GM13977 (cell line): Measurements from ENCODE around the gene METTL16.

Experiments
- DNase-seq: peaks from one replicate; pipeline ENCODE4 v3.0.0; 2012; ENCODE audit warnings: low spot score
- CTCF ChIP-seq: IDR thresholded peaks from 2 replicates; pipeline ENCODE4 v1.5.1; 2012; ENCODE audit warnings: mild to moderate bottlenecking, control low read depth; ENCODE audit not compliant: insufficient read depth; ENCODE audit errors: extremely low read depth, missing control alignments
- in situ Hi-C: fragments of 300-500 bp; cut with MboI; formaldehyde crosslinking; loops from one replicate; pipeline ENCODE4 v1.12.0; 2022; ENCODE audit warnings: low sequenced_read_pairs, low pct_unique_long_range_greater_than_20kb, mixed read lengths, inconsistent platforms; ENCODE audit not compliant: unreplicated experiment

METTL16 gene

DNA sequence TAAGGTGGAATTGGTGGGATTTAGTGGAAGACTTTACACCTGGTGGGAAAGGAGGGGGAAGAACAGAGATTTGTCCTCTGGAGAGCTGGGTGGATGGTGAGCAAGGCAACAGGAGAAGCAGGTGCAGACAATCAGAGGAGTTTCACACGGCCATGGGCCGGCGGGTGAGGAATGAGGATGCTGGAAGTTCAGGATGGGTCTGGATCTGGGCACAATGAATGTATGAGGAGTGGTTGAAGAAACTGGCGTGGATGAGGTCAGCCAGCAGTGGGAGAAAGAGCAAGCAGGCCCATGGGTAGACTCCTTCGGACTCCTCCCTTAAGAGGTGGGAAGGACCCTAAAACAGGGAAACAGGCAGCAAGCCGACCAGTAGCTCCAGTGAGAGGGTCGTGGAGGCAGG, 100.7 kb downstream of the METTL16 start:
- no peak for TF ChIP-seq CTCF
- in situ Hi-C loops = no loop called here
- DNase-seq = no peak

DNA sequence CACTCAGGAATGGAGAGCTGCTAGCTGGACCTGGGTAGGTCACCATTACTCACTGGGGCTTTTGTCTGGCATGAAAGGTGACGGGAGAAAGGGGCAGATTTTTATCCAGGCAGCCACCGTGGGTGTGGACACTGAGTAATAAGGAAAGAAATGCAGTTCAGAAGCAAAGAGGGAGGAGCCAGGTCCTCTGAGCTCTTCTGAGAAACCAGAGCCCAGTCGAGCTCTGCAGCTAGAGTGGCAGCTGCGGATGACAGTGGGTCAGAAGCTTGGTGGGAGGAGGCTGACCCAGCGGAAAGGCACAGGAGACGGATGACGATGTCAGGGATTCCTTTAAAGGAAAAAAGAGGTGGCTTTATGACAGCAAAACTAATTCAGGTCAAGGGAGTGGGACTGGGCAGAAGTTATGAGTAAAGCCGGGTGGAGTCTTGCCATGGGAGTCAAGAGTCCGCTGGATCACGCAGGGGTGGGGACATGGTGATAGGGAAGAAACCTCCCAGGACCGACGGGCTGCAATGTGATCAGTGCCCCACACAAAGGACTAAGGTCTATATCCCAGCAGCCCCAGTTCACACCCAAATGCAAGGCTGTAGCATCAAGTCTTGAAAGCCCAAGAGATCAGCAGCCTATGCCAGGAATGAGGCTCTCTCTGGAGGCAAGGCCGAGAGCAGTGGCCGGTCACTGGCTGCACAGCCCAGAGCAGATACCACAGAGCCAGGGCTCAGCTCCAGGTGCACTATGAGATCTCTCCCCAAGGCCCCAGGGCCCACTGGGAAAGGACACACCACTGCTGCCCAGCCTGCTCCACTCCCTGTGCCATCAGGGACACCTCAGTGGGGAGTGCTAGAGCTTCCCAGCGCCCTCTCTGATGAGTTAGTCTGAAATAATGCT, 104.5 kb downstream of the METTL16 start:
- DNase-seq = no peak
- in situ Hi-C loops = no loop called here
- no peak for TF ChIP-seq CTCF

GRCh38 chr17:2406271-2406902, 105.3 kb downstream of the METTL16 start:
- in situ Hi-C loops = no loop called here
- no peak for TF ChIP-seq CTCF
- no peak for DNase-seq

DNA sequence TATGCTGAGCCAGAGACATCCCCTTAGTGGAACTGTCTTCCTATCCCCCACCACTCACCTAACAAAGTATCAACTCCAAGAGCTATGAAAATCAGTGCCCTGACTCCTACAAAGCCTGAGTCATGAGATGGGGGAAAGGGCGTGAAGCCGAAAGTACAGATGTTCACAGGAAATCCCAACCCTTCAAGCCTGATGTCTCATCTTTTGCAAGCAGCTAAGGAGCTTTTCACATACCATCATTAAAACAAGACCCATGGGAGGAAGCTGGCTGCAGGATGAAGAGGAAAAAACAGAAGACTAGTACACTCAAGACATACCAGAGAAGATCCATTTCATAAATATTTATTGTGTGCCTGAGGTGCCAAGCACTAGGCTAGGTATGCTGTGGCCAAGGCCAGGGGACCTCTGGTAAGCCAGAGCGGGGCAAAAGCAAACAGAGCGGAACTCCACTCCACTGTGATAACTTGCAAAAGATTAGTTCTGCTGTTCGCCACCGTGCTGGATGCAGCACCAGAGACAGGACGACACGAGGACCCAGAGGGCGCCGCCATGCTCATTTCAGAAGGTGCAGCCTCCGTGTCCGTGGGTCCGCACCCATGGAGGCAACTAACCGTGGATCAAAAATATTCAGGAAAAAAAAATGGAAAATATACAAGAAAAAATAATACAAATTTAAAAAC, 106.3 kb downstream of the METTL16 start:
- in situ Hi-C loops = no loop called here
- no peak for DNase-seq
- no peak for TF ChIP-seq CTCF

GRCh38 chr17:2403044-2403443, 108.6 kb downstream of the METTL16 start:
- DNase-seq = no peak
- in situ Hi-C loops = no loop called here
- no peak for TF ChIP-seq CTCF

DNA sequence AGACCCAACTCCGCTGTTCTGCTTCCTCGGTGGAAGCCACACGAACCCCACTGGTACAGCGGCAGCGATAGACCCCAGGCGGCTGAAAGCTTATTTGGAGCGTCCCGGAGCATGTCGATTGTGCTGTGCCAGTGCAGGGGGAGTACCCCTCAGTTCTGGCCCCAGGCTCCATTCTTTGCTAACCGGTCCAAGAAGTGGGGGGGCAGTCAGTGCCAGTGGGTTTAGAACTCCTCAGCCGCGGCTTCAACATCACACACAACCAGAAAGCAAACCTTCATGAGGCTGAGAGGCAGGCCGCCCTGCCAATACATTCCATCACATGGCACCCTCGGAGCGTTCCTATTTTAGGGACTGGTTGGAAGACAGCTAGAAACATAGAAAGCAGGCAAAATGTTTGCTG, 109.1 kb downstream of the METTL16 start:
- in situ Hi-C loops = no loop called here
- no peak for DNase-seq
- no peak for TF ChIP-seq CTCF
